Adrenal gland (tissue), 5 donors: ENCODE measurements around the gene ATXN10.
"Not testable (repeated sequence)": the region's sequence is repeated elsewhere in the genome, so short reads cannot be mapped to it uniquely, and the experiment has no call there.

Experiments
- POLR2A ChIP-seq, 2 donors: fragments of 450-650 bp; IDR thresholded peaks; one replicate each; pipeline ENCODE4 v1.6.1; 2017; ENCODE audit warnings: antibody characterized with exemption in 2 of 2, mild to moderate bottlenecking in 2 of 2, moderate library complexity in 1 of 2
- TF ChIP-seq, protein P1 (sequence below), 6 experiments: fragments of 450-650 bp in 4 of 6; fragments of 200-600 bp in 2 of 6; sonication (generic) in 1 of 6; IDR thresholded peaks; 1 replicate in 5 of 6; 2 replicates in 1 of 6; pipeline versions ENCODE4 v1.5.1 to v1.8.0; 2016 to 2021; ENCODE audit warnings: antibody characterized with exemption in 6 of 6, mild to moderate bottlenecking in 2 of 6, moderate library complexity in 1 of 6
- donor health status: DM: no; HTN: no; CAD: no.

DNA sequence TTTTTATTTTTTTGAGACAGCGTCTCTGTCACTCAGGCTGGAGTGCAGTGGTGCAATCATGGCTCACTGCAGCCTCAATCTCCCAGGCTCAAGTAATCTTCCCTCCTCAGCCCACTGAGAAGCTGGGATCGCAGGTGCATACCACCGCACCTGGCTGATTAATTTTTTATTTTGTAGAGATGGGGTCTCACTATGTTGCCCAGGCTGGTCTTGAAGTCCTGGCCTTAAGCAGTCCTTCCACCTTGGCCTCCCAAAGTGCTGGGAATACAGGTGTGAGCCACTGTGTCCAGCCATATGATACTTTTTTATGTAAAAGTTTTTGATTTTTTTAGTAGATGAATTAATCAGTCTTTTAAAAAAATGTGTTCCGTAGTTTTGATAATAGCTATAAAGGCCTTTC is 42.8 kb downstream of the ATXN10 start:
- TF ChIP-seq, protein P1, sequence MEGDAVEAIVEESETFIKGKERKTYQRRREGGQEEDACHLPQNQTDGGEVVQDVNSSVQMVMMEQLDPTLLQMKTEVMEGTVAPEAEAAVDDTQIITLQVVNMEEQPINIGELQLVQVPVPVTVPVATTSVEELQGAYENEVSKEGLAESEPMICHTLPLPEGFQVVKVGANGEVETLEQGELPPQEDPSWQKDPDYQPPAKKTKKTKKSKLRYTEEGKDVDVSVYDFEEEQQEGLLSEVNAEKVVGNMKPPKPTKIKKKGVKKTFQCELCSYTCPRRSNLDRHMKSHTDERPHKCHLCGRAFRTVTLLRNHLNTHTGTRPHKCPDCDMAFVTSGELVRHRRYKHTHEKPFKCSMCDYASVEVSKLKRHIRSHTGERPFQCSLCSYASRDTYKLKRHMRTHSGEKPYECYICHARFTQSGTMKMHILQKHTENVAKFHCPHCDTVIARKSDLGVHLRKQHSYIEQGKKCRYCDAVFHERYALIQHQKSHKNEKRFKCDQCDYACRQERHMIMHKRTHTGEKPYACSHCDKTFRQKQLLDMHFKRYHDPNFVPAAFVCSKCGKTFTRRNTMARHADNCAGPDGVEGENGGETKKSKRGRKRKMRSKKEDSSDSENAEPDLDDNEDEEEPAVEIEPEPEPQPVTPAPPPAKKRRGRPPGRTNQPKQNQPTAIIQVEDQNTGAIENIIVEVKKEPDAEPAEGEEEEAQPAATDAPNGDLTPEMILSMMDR (IDR thresholded peaks at IDR 0.05), result not testable (repeated sequence)
- not testable (repeated sequence) for TF ChIP-seq POLR2A (IDR thresholded peaks at IDR 0.05)
